SK-N-MC (cell line): ENCODE results near the gene NGF.

Experiments used
- EZH2 ChIP-seq: fragments of 200-600 bp; sonication (generic); IDR thresholded peaks from one replicate; pipeline ENCODE4 v1.6.1; 2017; ENCODE audit warnings: antibody characterized with exemption
- POLR2AphosphoS5 ChIP-seq: IDR thresholded peaks from 2 replicates; pipeline ENCODE4 v1.6.1; 2012; ENCODE audit warnings: mild to moderate bottlenecking, low read depth, low read length, borderline replicate concordance

GRCh38 chr1:115324649-115325420 is 13.2 kb downstream of the NGF start:
- TF ChIP-seq EZH2: no peak
- TF ChIP-seq POLR2AphosphoS5: no peak
